C4-2B (cell line): ENCODE results near the gene DQX1.

ENCODE experiments used
- CTCF ChIP-seq: fragments of 450-650 bp; conservative IDR thresholded peaks from 2 replicates; pipeline ENCODE4 v1.5.1; 2017; ENCODE audit warnings: mild to moderate bottlenecking
- ZFX ChIP-seq: fragments of 450-650 bp; IDR thresholded peaks from 2 replicates; pipeline ENCODE4 v1.6.1; 2017

GRCh38 chr2:74533464-74533863, 7.4 kb upstream of the DQX1 start:
- no peak for TF ChIP-seq CTCF
- no peak for TF ChIP-seq ZFX
